GM18507 (cell line): ENCODE results near the gene TAB3.
"Not testable (repeated sequence)": the region's sequence is repeated elsewhere in the genome, so short reads cannot be mapped to it uniquely, and the experiment has no call there.

Source experiments
- DNase-seq: peaks from one replicate; pipeline ENCODE4 v3.0.0; 2011; ENCODE audit warnings: low read depth; ENCODE audit not compliant: insufficient read length; ENCODE audit errors: extremely low spot score
- FAIRE-seq: peaks from 2 replicates; lab custom pipeline; 2011; peaks lifted over from hg19 to GRCh38; lab: Jason Lieb, UNC

TAB3 gene

GRCh38 chrX:30822764-30823163, 66.3 kb downstream of the TAB3 start:
- FAIRE-seq (no peak), DNase-seq (no peak)

- FAIRE-seq: peak; percentile 91
These were observed 66.9 kb downstream of the TAB3 start for GRCh38 chrX:30822068-30822681.

GRCh38 chrX:30821116-30821515, 67.9 kb downstream of the TAB3 start:
- no peak for DNase-seq
- peak; percentile 33 for FAIRE-seq

More at GRCh38 chrX:30822068-30822681, 66.9 kb downstream of the TAB3 start:
- DNase-seq: no peak

GRCh38 chrX:30819080-30819479, 70.0 kb downstream of the TAB3 start:
- DNase-seq (no peak), FAIRE-seq (peak; percentile 68)

- DNase-seq (no peak), FAIRE-seq (no peak)
These were observed 73.0 kb downstream of the TAB3 start for GRCh38 chrX:30816079-30816478.

GRCh38 chrX:30814978-30815377, 74.1 kb downstream of the TAB3 start:
- DNase-seq (no peak), FAIRE-seq (peak; percentile 80)

GRCh38 chrX:30812326-30812725, 76.7 kb downstream of the TAB3 start:
- DNase-seq: no peak
- peak; percentile 90 for FAIRE-seq

GRCh38 chrX:30806187-30806728, 82.8 kb downstream of the TAB3 start:
- DNase-seq (no peak), FAIRE-seq (no peak)

GRCh38 chrX:30804462-30804861, 84.6 kb downstream of the TAB3 start:
- DNase-seq (no peak), FAIRE-seq (no peak)

GRCh38 chrX:30800901-30801300, 88.2 kb downstream of the TAB3 start:
- FAIRE-seq (no peak), DNase-seq (no peak)

GRCh38 chrX:30799327-30799726, 89.7 kb downstream of the TAB3 start:
- no peak for FAIRE-seq

GRCh38 chrX:30798810-30799209, 90.2 kb downstream of the TAB3 start:
- FAIRE-seq: no peak
- no peak for DNase-seq

More at GRCh38 chrX:30799327-30799726, 89.7 kb downstream of the TAB3 start:
- no peak for DNase-seq

- DNase-seq, FAIRE-seq: not testable (repeated sequence)
These were observed 91.8 kb downstream of the TAB3 start for GRCh38 chrX:30797301-30797700.

- DNase-seq (no peak), FAIRE-seq (no peak)
These were observed 92.8 kb downstream of the TAB3 start for GRCh38 chrX:30795981-30796958.

- DNase-seq (no peak), FAIRE-seq (no peak)
These were observed 94.6 kb downstream of the TAB3 start for GRCh38 chrX:30794497-30794896.

- DNase-seq: no peak
- FAIRE-seq: no peak
These were observed 95.3 kb downstream of the TAB3 start for GRCh38 chrX:30793767-30794103.

GRCh38 chrX:30793075-30793766, 95.8 kb downstream of the TAB3 start:
- DNase-seq (no peak), FAIRE-seq (no peak)

- FAIRE-seq (no peak), DNase-seq (no peak)
These were observed 97.5 kb downstream of the TAB3 start for GRCh38 chrX:30791296-30792278.

GRCh38 chrX:30787012-30787411, 102.0 kb downstream of the TAB3 start:
- FAIRE-seq (no peak), DNase-seq (no peak)
